IMR-90 (cell line): ENCODE data around the gene AUTS2. TPM values are rescaled to one million over a fixed set of nuclear protein-coding genes. Genes with fewer than 3 reads are reported as not detected.

Experiments
- ATAC-seq: fragments of 200-7000 bp; cut with Tn5 transposase; 2 replicates; pipeline ENCODE4 v1.9.1; 2020; ENCODE audit warnings: low read depth, mild to moderate bottlenecking, moderate library complexity
- BruUV-seq: library from RNA; stranded (reverse); fragments of 400-500 nt; replicated peaks from 2 replicates; lab custom pipeline; 2021; lab: Mats Ljungman, UMichigan
- CTCF ChIA-PET: fragments of 300-600 bp; formaldehyde crosslinking; extraction: SDS; loops from one replicate; lab custom pipeline; 2021; ENCODE audit warnings: antibody characterized with exemption; lab: Yijun Ruan, JAX
- POLR2A ChIA-PET: fragments of 300-600 bp; sonication (Branson Sonifier 250); formaldehyde crosslinking; loops from one replicate; lab custom pipeline; 2022; ENCODE audit warnings: antibody characterized with exemption; ENCODE audit not compliant: unreplicated experiment; lab: Charles Lee
- DNase-seq: peaks from one replicate; pipeline ENCODE4 v3.0.0; 2013
- H2AFZ ChIP-seq: replicated peaks from 2 replicates; pipeline ENCODE3; 2013; ENCODE audit warnings: low read length, mild to moderate bottlenecking; ENCODE audit not compliant: poor library complexity
- H2AK5ac ChIP-seq: 2 replicates; pipeline ENCODE4 v1.6.1; 2013; ENCODE audit warnings: low read depth, low read length, inconsistent platforms
- H2AK9ac ChIP-seq: replicated peaks from 2 replicates; pipeline ENCODE3; 2013; ENCODE audit warnings: mild to moderate bottlenecking, low read depth, low read length, moderate library complexity; ENCODE audit not compliant: poor library complexity
- H2BK120ac ChIP-seq: 2 replicates; pipeline ENCODE4 v1.6.1; 2013; ENCODE audit warnings: low read depth, low read length, inconsistent platforms
- H2BK15ac ChIP-seq: 3 replicates; pipeline ENCODE4 v1.6.1; 2013; ENCODE audit warnings: low read depth, low read length, inconsistent platforms
- H2BK20ac ChIP-seq: 2 replicates; pipeline ENCODE4 v1.6.1; 2013; ENCODE audit warnings: low read depth, mild to moderate bottlenecking, inconsistent platforms, low read length, moderate library complexity
- H2BK5ac ChIP-seq: 2 replicates; pipeline ENCODE4 v1.6.1; 2013; ENCODE audit warnings: mild to moderate bottlenecking, low read depth, low read length, inconsistent platforms; ENCODE audit not compliant: poor library complexity, severe bottlenecking
- H3K14ac ChIP-seq: replicated peaks from 2 replicates; pipeline ENCODE4 v1.6.1; 2013; ENCODE audit warnings: low read depth, low read length, inconsistent platforms
- H3K18ac ChIP-seq: 2 replicates; pipeline ENCODE4 v1.6.1; 2013; ENCODE audit warnings: low read depth, low read length, control low read depth
- H3K23ac ChIP-seq: 2 replicates; pipeline ENCODE4 v1.6.1; 2013; ENCODE audit warnings: low read depth, low read length, inconsistent platforms
- H3K27ac ChIP-seq: 2 replicates; pipeline ENCODE4 v1.5.1; 2013; ENCODE audit warnings: mild to moderate bottlenecking, control low read depth, low read length; ENCODE audit not compliant: insufficient read depth
- H3K27me3 ChIP-seq: 2 replicates; pipeline ENCODE4 v1.6.1; 2013; ENCODE audit warnings: low read length; ENCODE audit not compliant: control insufficient read depth, insufficient read depth
- H3K36me3 ChIP-seq: 2 replicates; pipeline ENCODE4 v1.6.1; 2013; ENCODE audit warnings: low read length, mixed read lengths; ENCODE audit not compliant: control insufficient read depth, insufficient read depth
- H3K4ac ChIP-seq: 2 replicates; pipeline ENCODE4 v1.6.1; 2013; ENCODE audit warnings: low read depth, low read length, inconsistent platforms
- H3K4me1 ChIP-seq: 2 replicates; pipeline ENCODE4 v1.6.1; 2013; ENCODE audit warnings: low read length, mixed read lengths; ENCODE audit not compliant: control insufficient read depth, insufficient read depth
- H3K4me2 ChIP-seq: 2 replicates; pipeline ENCODE4 v1.6.1; 2013; ENCODE audit warnings: low read depth, mild to moderate bottlenecking, control low read depth, low read length, moderate library complexity
- H3K4me3 ChIP-seq: 2 replicates; pipeline ENCODE4 v1.5.1; 2013; ENCODE audit warnings: low read depth, mild to moderate bottlenecking, control low read depth, low read length, moderate library complexity; ENCODE audit not compliant: insufficient read depth
- H3K56ac ChIP-seq: 2 replicates; pipeline ENCODE4 v1.6.1; 2013; ENCODE audit warnings: low read length, inconsistent platforms; ENCODE audit not compliant: insufficient read depth; ENCODE audit errors: extremely low read depth
- H3K79me1 ChIP-seq, 2 experiments: 2 replicates each; pipeline ENCODE4 v1.6.1; 2013; ENCODE audit warnings: low read length in 2 of 2, inconsistent platforms in 1 of 2, low read depth in 1 of 2
- H3K9ac ChIP-seq: 2 replicates; pipeline ENCODE4 v1.6.1; 2013; ENCODE audit warnings: low read depth, low read length, control low read depth
- H3K9me1 ChIP-seq: 2 replicates; pipeline ENCODE4 v1.6.1; 2013; ENCODE audit warnings: low read length, inconsistent platforms; ENCODE audit not compliant: insufficient read depth
- H3K9me3 ChIP-seq: 2 replicates; pipeline ENCODE4 v1.6.1; 2013; ENCODE audit warnings: low read length; ENCODE audit not compliant: control insufficient read depth, insufficient read depth
- H4K20me1 ChIP-seq: 2 replicates; pipeline ENCODE4 v1.6.1; 2013; ENCODE audit warnings: low read length, inconsistent platforms; ENCODE audit not compliant: insufficient read depth
- H4K5ac ChIP-seq: 2 replicates; pipeline ENCODE4 v1.6.1; 2013; ENCODE audit warnings: mild to moderate bottlenecking, low read depth, low read length, control low read depth
- H4K8ac ChIP-seq, 2 experiments: 2 replicates each; pipeline ENCODE4 v1.6.1; 2013; ENCODE audit warnings: low read depth in 2 of 2, low read length in 2 of 2, control low read depth in 1 of 2, inconsistent platforms in 1 of 2
- H4K91ac ChIP-seq: 2 replicates; pipeline ENCODE4 v1.6.1; 2013; ENCODE audit warnings: low read depth, low read length, inconsistent platforms; ENCODE audit not compliant: insufficient read depth
- BHLHE40 ChIP-seq: fragments of 150-350 bp; IDR thresholded peaks from 2 replicates; pipeline ENCODE4 v1.6.1; 2016; ENCODE audit warnings: mild to moderate bottlenecking, low read depth, low read length
- CEBPB ChIP-seq: IDR thresholded peaks from 2 replicates; pipeline ENCODE4 v1.6.1; 2012; ENCODE audit warnings: low read depth, low read length, improper control_type of control experiment
- CHD1 ChIP-seq: IDR thresholded peaks from 2 replicates; pipeline ENCODE4 v1.6.1; 2012; ENCODE audit warnings: low read depth, low read length, improper control_type of control experiment
- FOS ChIP-seq: fragments of 150-350 bp; IDR thresholded peaks from 2 replicates; pipeline ENCODE4 v1.6.1; 2016; ENCODE audit warnings: low read depth, low read length
- MAFK ChIP-seq: IDR thresholded peaks from 2 replicates; pipeline ENCODE4 v1.6.1; 2012; ENCODE audit warnings: low read depth, low read length, improper control_type of control experiment
- MAZ ChIP-seq: IDR thresholded peaks from 2 replicates; pipeline ENCODE4 v1.6.1; 2012; ENCODE audit warnings: low read depth, mild to moderate bottlenecking, low read length, improper control_type of control experiment, moderate library complexity, borderline replicate concordance
- MXI1 ChIP-seq: IDR thresholded peaks from 2 replicates; pipeline ENCODE4 v1.6.1; 2012; ENCODE audit warnings: low read depth, mild to moderate bottlenecking, low read length, moderate library complexity, borderline replicate concordance
- RFX5 ChIP-seq: IDR thresholded peaks from 2 replicates; pipeline ENCODE4 v1.8.0; 2012; ENCODE audit warnings: low read depth, mild to moderate bottlenecking, low read length, moderate library complexity
- USF2 ChIP-seq: fragments of 150-350 bp; IDR thresholded peaks from 2 replicates; pipeline ENCODE4 v1.6.1; 2017; ENCODE audit warnings: mild to moderate bottlenecking, antibody characterized with exemption, low read length, low read depth
- WGBS, 2 experiments: methylation state at CpG; one replicate each; pipeline versions ENCODE4 v1.1.5 to v1.1.7; 2013; ENCODE audit warnings: missing lambda C conversion rate in 2 of 2; ENCODE audit not compliant: insufficient read length in 1 of 2; ENCODE audit errors: extremely low coverage in 2 of 2; 5-methylcytosine and 5-hydroxymethylcytosine counted together
- dilution Hi-C: fragments of 300-500 bp; cut with HindIII; formaldehyde crosslinking; loops from one replicate; pipeline ENCODE4 v1.14.3; 2018; ENCODE audit warnings: low sequenced_read_pairs; ENCODE audit not compliant: unreplicated experiment
- in situ Hi-C: fragments of 300-500 bp; cut with MboI; formaldehyde crosslinking; loops from 3 replicates; pipeline ENCODE4 v1.14.3; 2019; ENCODE audit warnings: low sequenced_read_pairs, inconsistent platforms, mixed read lengths
- intact Hi-C: fragments of 100-400 bp; cut with micrococcal nuclease; formaldehyde crosslinking; loops from 2 replicates; pipeline ENCODE4 v1.10.0; 2022
- polyA plus RNA-seq, 3 experiments: library from polyadenylated mRNA; depleted of rRNA; stranded (reverse); fragments of >200 nt; gene quantifications; 2 replicates each; pipeline ENCODE4 v1.2.3, GENCODE V29; 2012; ENCODE audit warnings: low replicate concordance in 1 of 3
- total RNA-seq: library from RNA; depleted of rRNA; stranded (reverse); fragments of >200 nt; gene quantifications from 2 replicates; pipeline ENCODE4 v1.2.3, GENCODE V29; 2012
- TF ChIP-seq, protein P1 (sequence below): conservative IDR thresholded peaks from 2 replicates; pipeline ENCODE4 v1.5.1; 2012; ENCODE audit warnings: mild to moderate bottlenecking, low read depth, low read length, improper control_type of control experiment

Gene AUTS2
- total and polyA plus RNA-seq, 2 of the 4 experiments (the other 2 are of a cell fraction): 0.90 to 3.0 TPM

DNA sequence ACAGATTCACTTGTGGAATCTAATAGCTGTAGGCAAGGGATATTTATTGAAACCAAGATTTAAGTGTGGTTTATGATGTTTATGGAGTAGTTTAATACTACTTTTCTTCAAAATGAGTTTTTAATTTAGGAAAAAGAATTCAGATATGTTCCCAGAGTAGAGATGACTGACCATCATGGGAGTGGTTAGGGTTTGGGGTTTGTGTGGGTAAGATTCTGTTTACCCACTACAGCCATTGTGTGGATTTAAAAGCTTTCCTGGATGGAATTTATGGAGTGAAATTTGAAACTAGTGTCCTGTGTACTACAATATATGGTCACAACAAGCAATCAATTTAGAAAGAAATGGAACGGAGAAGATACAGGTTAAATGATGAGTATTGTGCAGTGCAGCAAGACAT lies 453.5 kb downstream of the AUTS2 start:
- H2AK5ac ChIP-seq: no peak overlapping the region
- dilution Hi-C loops: no loop called here
- H3K9me1 ChIP-seq: no peaks in the 10 kb centered on the region
- no peak overlapping the region for H3K56ac ChIP-seq
- H3K79me1 ChIP-seq: no peaks in the 10 kb centered on the region
- no peak overlapping the region for H3K4me2 ChIP-seq
- no peak overlapping the region for H2BK5ac ChIP-seq
- no peak overlapping the region for H3K23ac ChIP-seq
- no peak overlapping the region for H4K8ac ChIP-seq
- intact Hi-C loops: no loop called here
- ATAC-seq (no peak), DNase-seq (no peak)
- no peak overlapping the region for H3K27ac ChIP-seq
- H3K4ac ChIP-seq: no peak overlapping the region
- H2AK9ac ChIP-seq: no peak overlapping the region
- ChIA-PET POLR2A (interaction anchor here (0.7 kb wide), 1 partner anchor 23 kb away, joined by 3 read pairs; no protein-coding TSS in a partner anchor), CTCF (no interaction called here)
- BruUV-seq: no TSS peak
- H2BK120ac ChIP-seq: no peak overlapping the region
- no peaks in the 10 kb centered on the region for H3K27me3 ChIP-seq
- no peak overlapping the region for H2BK20ac ChIP-seq
- no peaks in the 10 kb centered on the region for H3K9me3 ChIP-seq
- no peak for TF ChIP-seq FOS
- TF ChIP-seq CEBPB: no peak
- no peak for TF ChIP-seq CHD1
- TF ChIP-seq, protein P1, sequence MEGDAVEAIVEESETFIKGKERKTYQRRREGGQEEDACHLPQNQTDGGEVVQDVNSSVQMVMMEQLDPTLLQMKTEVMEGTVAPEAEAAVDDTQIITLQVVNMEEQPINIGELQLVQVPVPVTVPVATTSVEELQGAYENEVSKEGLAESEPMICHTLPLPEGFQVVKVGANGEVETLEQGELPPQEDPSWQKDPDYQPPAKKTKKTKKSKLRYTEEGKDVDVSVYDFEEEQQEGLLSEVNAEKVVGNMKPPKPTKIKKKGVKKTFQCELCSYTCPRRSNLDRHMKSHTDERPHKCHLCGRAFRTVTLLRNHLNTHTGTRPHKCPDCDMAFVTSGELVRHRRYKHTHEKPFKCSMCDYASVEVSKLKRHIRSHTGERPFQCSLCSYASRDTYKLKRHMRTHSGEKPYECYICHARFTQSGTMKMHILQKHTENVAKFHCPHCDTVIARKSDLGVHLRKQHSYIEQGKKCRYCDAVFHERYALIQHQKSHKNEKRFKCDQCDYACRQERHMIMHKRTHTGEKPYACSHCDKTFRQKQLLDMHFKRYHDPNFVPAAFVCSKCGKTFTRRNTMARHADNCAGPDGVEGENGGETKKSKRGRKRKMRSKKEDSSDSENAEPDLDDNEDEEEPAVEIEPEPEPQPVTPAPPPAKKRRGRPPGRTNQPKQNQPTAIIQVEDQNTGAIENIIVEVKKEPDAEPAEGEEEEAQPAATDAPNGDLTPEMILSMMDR: no peak
- TF ChIP-seq RFX5: no peak
- no peak for TF ChIP-seq MAZ
- no peak for TF ChIP-seq MAFK
- TF ChIP-seq USF2: no peak
- no peak for TF ChIP-seq BHLHE40
- no peak for TF ChIP-seq MXI1
- H3K36me3 ChIP-seq: no peaks in the 10 kb centered on the region
- H4K5ac ChIP-seq: no peak overlapping the region
- no peak overlapping the region for H3K18ac ChIP-seq
- H3K14ac ChIP-seq: no peak overlapping the region
- no peaks in the 10 kb centered on the region for H4K20me1 ChIP-seq
- H2BK15ac ChIP-seq: no peak overlapping the region
- no peak overlapping the region for H3K4me3 ChIP-seq
- H3K4me1 ChIP-seq: no peaks in the 10 kb centered on the region
- H4K91ac ChIP-seq: no peak overlapping the region
- H3K9ac ChIP-seq: no peak overlapping the region
- in situ Hi-C loops: no loop called here
- no CpG with 5 or more reads among the region's 1 CpG for WGBS, 2 experiments
- H2AFZ ChIP-seq: no peak overlapping the region
